NCI-H2107 treated with DMSO at 0.1 percent for 48 hours (cell line): ENCODE measurements around the gene NDOR1.
"Not testable (repeated sequence)": the region's sequence is repeated elsewhere in the genome, so short reads cannot be mapped to it uniquely, and the experiment has no call there.

Experiments
- DNase-seq: peaks from one replicate; lab custom pipeline; 2025; ENCODE audit not compliant: unreplicated experiment; lab: John Stamatoyannopoulos, UW

Gene NDOR1

GRCh38 chr9:137230705-137231371 is 25.3 kb downstream of the NDOR1 start, which contains the start of gene SLC34A3:
SLC34A3 (plus strand) TSS chr9:137230901; CDS start chr9:137231703, 802 bp downstream.
- no peak for DNase-seq

- no peak for DNase-seq
Observed at GRCh38 chr9:137231372-137232039, 26.0 kb downstream of the NDOR1 start.

- DNase-seq = no peak
Observed at GRCh38 chr9:137232101-137232500, 26.6 kb downstream of the NDOR1 start.

GRCh38 chr9:137232510-137232909 is 27.0 kb downstream of the NDOR1 start:
- no peak for DNase-seq

- no peak for DNase-seq
Observed at GRCh38 chr9:137233143-137233980, 27.9 kb downstream of the NDOR1 start.

GRCh38 chr9:137234055-137234697 is 28.7 kb downstream of the NDOR1 start:
- no peak for DNase-seq

GRCh38 chr9:137234758-137235423 is 29.4 kb downstream of the NDOR1 start:
- no peak for DNase-seq

- DNase-seq = no peak
Observed at GRCh38 chr9:137235424-137236237, 30.1 kb downstream of the NDOR1 start.

GRCh38 chr9:137236238-137236935 is 30.9 kb downstream of the NDOR1 start:
- peak; percentile 81 for DNase-seq

GRCh38 chr9:137236936-137237421 is 31.5 kb downstream of the NDOR1 start:
- DNase-seq = peak; percentile 82

GRCh38 chr9:137237759-137238726 is 32.5 kb downstream of the NDOR1 start:
- DNase-seq = peak; percentile 95

- not testable (repeated sequence) for DNase-seq
Observed at GRCh38 chr9:137239541-137240200, 34.2 kb downstream of the NDOR1 start.

- DNase-seq = no peak
Observed at GRCh38 chr9:137240318-137240840, 34.9 kb downstream of the NDOR1 start.

- DNase-seq = peak; percentile 100
Observed at GRCh38 chr9:137240841-137241489, 35.5 kb downstream of the NDOR1 start, which contains the start of gene TUBB4B. TUBB4B (plus strand) TSS chr9:137241287; CDS start chr9:137241361, 74 bp downstream.

- no peak for DNase-seq
Observed at GRCh38 chr9:137241490-137242268, 36.2 kb downstream of the NDOR1 start.
